HTERT RPE-1 (cell line): Measurements from ENCODE around the gene PKP1.

Source experiments
- in situ Hi-C: fragments of 300-500 bp; cut with MboI; formaldehyde crosslinking; loops from 4 replicates; pipeline ENCODE4 v1.14.3; 2020; ENCODE audit warnings: low sequenced_read_pairs

Gene PKP1

GRCh38 chr1:201280884-201281283 lies 2.4 kb upstream of the PKP1 start:
- in situ Hi-C loops: no loop called here

GRCh38 chr1:201281573-201281972 lies 1.7 kb upstream of the PKP1 start:
- in situ Hi-C loops: no loop called here

- in situ Hi-C loops: no loop called here
Measured at GRCh38 chr1:201282216-201282615, 1.1 kb upstream of the PKP1 start.

DNA sequence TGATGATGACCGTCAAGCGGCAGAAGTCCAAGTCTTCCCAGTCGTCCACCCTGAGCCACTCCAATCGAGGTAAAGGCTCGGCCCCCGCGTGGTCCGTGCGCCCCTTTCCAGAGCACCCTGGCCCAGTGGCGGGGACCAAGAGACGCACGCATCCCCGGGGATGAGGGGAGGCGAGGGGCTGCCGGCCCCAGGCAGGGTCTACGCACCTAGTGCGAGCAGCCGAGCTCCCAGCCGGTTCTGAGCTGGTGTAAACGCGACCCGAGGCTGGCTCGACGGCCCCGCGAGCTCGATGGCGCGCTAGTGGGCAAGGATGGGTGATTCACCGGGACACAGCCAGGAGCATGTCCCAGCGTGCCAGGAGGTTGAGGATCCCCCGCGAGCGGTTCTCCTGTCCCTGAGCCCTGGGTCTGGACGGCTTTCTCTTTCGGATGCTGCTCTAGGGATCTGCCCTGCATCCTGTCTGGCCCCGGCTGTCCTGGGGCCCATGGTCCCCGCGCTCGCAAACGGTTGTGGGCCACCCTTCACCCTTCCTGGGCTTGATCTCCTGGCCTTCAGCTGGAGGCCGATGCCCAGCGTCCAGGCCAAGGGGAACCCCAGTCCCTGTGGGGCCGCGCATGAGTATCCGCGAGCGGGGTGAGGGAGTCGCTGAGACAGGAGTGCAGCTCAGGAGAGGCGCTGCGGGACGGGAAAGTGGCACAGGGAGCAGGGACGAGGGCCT lies 689 bp downstream of the PKP1 start:
- in situ Hi-C loops: no loop called here

DNA sequence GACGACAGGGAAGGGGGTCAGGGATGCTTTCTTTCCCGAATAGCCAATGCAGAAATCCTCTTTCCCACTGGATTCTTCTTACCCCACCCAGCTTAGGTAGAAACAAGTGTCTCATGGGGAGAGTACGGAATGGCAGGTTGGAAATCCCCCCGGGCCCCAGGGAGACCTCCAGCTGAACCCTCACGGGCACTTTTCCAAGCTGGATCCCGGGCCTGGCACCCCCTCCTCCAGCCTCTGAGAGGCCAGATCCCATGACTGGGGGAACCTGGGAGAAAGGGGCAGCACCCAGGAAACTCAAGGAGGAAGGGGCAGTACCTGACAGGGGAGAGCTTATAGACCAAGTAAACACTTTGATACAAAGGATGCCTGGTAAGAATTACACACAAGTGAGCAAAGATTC lies 1.3 kb downstream of the PKP1 start:
- in situ Hi-C loops: no loop called here

DNA sequence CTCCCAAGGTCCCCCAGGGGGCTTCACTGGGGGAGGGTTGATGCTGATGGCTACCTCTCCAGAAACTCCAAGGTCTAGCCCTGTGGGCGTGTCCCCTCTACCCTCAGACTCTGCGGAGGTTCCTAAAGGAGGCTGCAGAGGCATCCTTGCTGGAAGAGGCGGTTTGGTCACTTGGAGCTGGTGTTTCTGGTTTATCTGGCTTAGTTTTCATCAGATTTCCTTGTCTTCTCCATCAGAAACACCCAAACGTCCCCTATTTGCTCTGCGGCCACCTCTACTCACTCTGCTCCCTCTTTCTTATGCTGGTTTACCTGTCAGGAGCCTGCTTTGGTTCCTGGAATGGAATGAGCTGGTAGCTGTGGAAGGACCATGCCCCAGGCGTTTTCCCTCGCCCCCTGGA lies 2.5 kb downstream of the PKP1 start:
- in situ Hi-C loops: no loop called here

- in situ Hi-C loops: no loop called here
Measured at GRCh38 chr1:201286445-201286844, 3.1 kb downstream of the PKP1 start.

DNA sequence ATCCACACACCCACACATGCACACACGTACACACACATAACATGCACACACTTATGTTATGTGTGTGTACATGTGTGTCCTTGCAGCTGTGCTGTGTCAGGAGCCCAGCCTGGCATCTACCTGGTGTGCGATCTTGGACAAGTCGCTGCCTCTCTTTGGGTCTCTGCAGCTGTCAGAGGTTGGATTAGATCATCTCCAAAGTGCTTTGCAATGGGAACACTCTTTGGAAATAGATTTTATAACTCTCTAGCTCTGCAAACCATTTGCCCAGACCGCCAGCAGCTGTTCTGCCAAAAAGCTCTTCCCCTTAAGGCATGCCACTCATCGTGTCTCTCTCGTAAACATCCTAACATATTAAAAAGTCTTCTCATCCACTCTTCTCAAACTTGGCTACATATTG lies 4.7 kb downstream of the PKP1 start:
- in situ Hi-C loops: no loop called here

DNA sequence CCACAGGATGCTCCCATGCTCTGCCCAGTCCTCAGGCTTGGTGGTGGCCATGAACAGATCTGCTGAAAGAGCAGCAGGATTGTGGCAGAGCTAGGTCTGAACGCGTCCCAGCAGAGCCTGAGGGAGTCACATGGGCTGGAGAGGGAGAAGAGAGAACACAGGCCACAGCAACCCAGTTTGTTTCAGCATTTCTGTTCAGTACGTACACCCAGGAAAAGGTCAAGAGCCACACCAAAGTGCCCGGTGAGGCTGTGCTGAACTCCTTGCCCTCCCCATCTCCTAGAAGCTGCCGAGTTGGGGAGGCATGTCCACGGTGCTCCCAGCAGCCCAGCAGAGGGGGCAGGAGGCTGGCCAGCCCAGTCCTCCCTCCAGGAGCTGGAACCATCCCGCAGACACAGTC lies 5.5 kb downstream of the PKP1 start:
- in situ Hi-C loops: no loop called here

DNA sequence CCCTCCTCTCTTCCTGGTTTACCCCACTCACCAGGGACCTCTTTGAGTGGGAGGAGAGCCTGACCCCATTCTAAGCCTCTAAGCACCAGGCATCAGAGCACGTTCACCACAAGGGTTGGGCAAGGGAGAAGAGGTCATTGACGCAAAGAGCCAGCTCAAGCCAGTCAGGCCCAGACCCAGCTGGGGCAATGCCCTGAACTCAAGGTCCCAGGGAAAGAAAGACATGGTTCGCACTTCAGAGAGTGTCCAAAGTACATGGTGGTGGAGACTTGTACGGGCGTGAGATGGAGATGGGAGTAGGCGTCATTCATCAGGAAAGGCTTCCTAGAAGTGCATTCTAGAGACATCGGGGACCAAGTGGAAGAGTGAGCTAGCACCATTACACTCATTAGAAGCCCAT lies 7.2 kb downstream of the PKP1 start:
- in situ Hi-C loops: no loop called here

- in situ Hi-C loops: no loop called here
Measured at GRCh38 chr1:201291916-201292315, 8.6 kb downstream of the PKP1 start.

GRCh38 chr1:201294876-201295275 lies 11.6 kb downstream of the PKP1 start:
- in situ Hi-C loops: no loop called here

GRCh38 chr1:201295346-201295745 lies 12.0 kb downstream of the PKP1 start:
- in situ Hi-C loops: no loop called here

GRCh38 chr1:201295861-201296260 lies 12.6 kb downstream of the PKP1 start:
- in situ Hi-C loops: no loop called here

GRCh38 chr1:201296352-201296751 lies 13.0 kb downstream of the PKP1 start:
- in situ Hi-C loops: no loop called here

DNA sequence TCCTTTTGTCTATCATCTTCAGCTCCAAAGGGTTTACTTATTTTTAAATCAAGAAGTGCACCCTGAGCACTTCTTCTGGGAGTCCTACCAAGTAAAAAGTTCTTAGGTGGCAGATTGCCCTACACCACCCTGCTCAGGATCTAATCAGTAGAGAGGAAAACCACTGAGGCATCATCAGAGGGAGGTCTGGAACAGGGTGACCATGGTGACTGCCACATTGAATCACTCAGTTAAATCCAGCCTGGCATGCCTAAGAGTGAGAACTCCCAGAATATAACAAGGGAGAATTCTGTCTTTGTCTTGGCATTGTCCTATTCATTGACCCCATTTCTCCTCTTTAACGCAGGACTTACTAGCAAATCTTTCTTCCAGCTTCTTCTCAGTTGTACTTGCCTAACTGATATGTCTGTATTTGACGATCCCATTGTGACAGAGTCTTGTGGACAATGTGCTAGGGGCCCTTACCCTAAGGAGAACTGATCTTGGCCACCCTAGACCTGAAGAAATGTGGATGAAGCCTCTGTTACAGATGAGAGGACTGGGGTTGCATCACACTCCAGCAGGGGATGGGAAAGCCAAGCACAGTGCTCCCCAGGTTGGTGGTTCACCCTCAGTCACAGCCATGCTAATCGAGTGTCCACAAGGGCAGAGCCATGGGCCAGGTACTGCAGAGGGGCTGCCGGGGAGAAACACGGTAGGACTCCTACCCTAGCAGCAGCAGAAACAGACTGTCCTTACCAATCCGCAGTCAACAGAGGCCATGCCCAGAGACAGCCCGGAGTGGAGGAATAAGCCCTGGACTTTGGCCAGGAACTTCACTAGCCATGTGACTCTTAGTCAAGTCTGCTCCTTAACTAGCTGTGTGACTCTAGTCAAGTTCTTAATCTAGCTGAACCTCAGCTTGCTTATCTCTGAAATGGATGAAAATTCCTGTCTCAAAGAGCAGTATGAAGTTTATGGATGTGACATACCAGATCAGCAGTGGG lies 15.4 kb downstream of the PKP1 start:
- in situ Hi-C loops: no loop called here

GRCh38 chr1:201299968-201300367 lies 16.7 kb downstream of the PKP1 start:
- in situ Hi-C loops: no loop called here

- in situ Hi-C loops: no loop called here
Measured at GRCh38 chr1:201300641-201301040, 17.3 kb downstream of the PKP1 start.

DNA sequence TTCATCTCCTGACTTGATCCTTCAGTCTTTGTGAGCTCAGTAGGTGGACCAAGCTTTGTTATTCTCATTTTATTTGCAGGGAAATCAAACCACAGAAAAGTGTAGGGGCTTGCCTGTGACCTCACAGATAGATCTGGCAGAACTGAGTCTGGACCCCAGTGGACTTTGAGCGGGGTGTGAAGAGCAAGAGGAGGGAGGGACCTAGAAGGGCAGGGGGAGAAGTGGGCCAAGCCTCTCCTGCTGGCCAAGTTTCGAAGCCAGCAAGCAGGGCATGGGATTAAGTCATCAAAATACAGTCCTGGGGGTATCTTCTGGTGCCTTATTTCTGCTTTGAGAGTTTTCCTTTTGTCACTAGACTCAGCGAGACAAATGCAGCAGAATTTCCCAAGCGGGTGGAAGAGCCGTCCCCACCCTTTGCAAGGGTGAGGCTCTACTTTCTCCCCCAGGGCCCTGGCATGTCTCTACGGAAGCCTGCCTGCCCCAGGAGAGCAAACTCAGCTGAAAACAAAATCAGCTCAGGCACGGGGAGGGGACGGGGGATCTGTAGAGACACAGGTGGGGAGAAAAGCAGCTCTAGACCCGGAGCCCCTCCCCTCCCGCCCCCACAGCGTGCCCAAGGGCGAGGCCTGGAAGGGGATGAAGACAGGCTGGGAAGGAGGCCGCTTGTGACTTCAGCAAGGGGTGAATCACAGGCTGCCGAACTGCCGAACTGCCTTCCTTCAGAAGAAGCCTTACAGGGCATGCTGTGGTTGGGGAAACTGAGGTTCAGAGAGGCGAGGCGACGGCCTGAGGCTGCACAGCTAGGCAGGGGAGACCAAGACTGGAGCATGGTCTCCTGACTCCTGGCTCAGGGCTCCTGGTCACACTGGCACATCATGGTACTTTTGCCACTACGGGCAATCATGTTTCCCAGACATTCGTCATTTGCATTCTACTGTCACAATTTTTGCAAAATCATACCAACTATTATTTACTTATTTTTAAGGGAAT lies 19.2 kb downstream of the PKP1 start:
- in situ Hi-C loops: no loop called here

DNA sequence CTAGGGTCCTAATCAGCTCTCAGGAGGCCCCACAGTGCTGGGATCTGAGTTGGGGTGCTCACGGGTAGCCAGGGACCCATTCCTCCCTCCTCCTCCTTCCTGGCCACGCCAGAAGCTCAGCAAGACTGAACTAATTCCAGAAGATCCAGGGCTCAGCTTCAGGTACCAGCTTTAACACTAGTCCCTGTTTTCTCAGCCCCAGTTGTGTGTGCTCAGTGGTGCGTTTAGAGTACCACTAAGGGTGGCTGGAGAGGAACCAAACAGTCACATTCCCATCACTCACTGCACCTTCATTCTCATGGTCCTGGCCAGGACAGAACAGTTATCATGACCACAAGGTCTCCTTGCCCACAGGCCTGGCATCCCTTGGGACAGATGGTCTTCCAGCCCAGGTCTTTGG lies 20.8 kb downstream of the PKP1 start:
- in situ Hi-C loops: no loop called here

DNA sequence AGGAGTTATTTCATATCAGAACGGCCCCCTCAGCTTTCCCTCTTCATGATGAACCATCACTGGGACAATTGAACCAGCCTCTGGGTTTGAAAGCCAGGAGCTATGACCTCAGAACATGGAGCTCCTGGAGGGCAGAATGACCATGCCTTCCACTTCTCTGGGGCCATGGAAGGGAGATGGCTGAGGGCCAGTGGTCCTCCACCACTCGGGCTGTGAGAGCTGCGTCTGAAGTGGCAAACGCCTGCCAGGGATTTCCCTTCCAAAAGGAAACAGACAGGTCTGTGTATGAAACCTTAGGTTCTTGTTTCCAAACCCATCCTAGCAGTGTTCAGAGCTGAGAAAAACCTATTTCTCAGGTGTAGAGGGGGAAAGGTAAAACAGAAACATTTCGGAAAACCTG lies 22.5 kb downstream of the PKP1 start:
- in situ Hi-C loops: no loop called here
